MM.1S (cell line): ENCODE measurements around the gene SPOCK2.
A peak's percentile ranks its signal among the peaks of the same experiment; 100 is the strongest.
"Not testable (repeated sequence)": the region's sequence is repeated elsewhere in the genome, so short reads cannot be mapped to it uniquely, and the experiment has no call there.

Source experiments
- DNase-seq: peaks from one replicate; pipeline ENCODE4 v3.0.0-alpha.2; 2015
- H2AFZ ChIP-seq: fragments of 300-600 bp; sonication (generic); 2 replicates; pipeline ENCODE4 v1.6.0; 2016; ENCODE audit warnings: antibody characterized with exemption, low read length
- H3F3A ChIP-seq: fragments of 300-600 bp; sonication (generic); 2 replicates; pipeline ENCODE4 v1.6.1; 2016; ENCODE audit warnings: mild to moderate bottlenecking, antibody characterized with exemption, low read length, moderate library complexity, mixed read lengths; ENCODE audit not compliant: insufficient read depth
- H3K27ac ChIP-seq: fragments of 300-600 bp; sonication (generic); 2 replicates; pipeline ENCODE4 v1.5.1; 2016; ENCODE audit warnings: mild to moderate bottlenecking, low read length
- H3K27me3 ChIP-seq: fragments of 300-600 bp; sonication (generic); replicated peaks from 2 replicates; pipeline ENCODE4 v1.6.0; 2016; ENCODE audit warnings: low read length; ENCODE audit not compliant: insufficient read depth
- H3K36me3 ChIP-seq: fragments of 300-600 bp; sonication (generic); replicated peaks from 2 replicates; pipeline ENCODE4 v1.6.1; 2016; ENCODE audit warnings: mild to moderate bottlenecking, low read length, mixed read lengths; ENCODE audit not compliant: insufficient read depth
- H3K4me1 ChIP-seq: fragments of 300-600 bp; sonication (generic); 2 replicates; pipeline ENCODE4 v1.6.1; 2016; ENCODE audit warnings: low read length, mixed read lengths
- H3K4me2 ChIP-seq: fragments of 300-600 bp; sonication (generic); 2 replicates; pipeline ENCODE4 v1.6.0; 2016; ENCODE audit warnings: low read depth, low read length
- H3K4me3 ChIP-seq: fragments of 300-600 bp; sonication (generic); 2 replicates; pipeline ENCODE4 v1.5.1; 2016; ENCODE audit warnings: low read length, mixed read lengths
- H3K79me2 ChIP-seq: fragments of 300-600 bp; sonication (generic); 2 replicates; pipeline ENCODE4 v1.6.1; 2016; ENCODE audit warnings: mixed run types, low read length, mixed read lengths
- H3K9ac ChIP-seq: fragments of 300-600 bp; sonication (generic); 2 replicates; pipeline ENCODE4 v1.6.1; 2016; ENCODE audit warnings: low read length, mixed read lengths
- H3K9me2 ChIP-seq: fragments of 300-600 bp; sonication (generic); replicated peaks from 2 replicates; pipeline ENCODE4 v1.6.1; 2016; ENCODE audit warnings: mild to moderate bottlenecking, low read length, mixed read lengths; ENCODE audit not compliant: insufficient read depth
- H3K9me3 ChIP-seq: fragments of 300-600 bp; sonication (generic); replicated peaks from 2 replicates; pipeline ENCODE4 v1.6.1; 2016; ENCODE audit warnings: mild to moderate bottlenecking, low read length, mixed read lengths; ENCODE audit not compliant: insufficient read depth
- H4K20me1 ChIP-seq: fragments of 300-600 bp; sonication (generic); 2 replicates; pipeline ENCODE4 v1.6.1; 2016; ENCODE audit warnings: mild to moderate bottlenecking, low read length, moderate library complexity, mixed read lengths; ENCODE audit not compliant: insufficient read depth
- EZH2 ChIP-seq: fragments of 300-600 bp; sonication (generic); optimal IDR thresholded peaks from 2 replicates; pipeline ENCODE3; 2017; ENCODE audit warnings: low read depth, mild to moderate bottlenecking, antibody characterized with exemption, low read length, mixed read lengths
- EZH2phosphoT487 ChIP-seq: fragments of 300-600 bp; sonication (generic); IDR thresholded peaks from 2 replicates; pipeline ENCODE4 v1.6.1; 2018; ENCODE audit warnings: antibody characterized with exemption, low read length
- TF ChIP-seq, protein P1 (sequence below): fragments of 300-600 bp; sonication (generic); IDR thresholded peaks from 2 replicates; pipeline ENCODE4 v1.5.1; 2016; ENCODE audit warnings: antibody characterized with exemption, low read length, mixed read lengths

The SPOCK2 gene, protein sequence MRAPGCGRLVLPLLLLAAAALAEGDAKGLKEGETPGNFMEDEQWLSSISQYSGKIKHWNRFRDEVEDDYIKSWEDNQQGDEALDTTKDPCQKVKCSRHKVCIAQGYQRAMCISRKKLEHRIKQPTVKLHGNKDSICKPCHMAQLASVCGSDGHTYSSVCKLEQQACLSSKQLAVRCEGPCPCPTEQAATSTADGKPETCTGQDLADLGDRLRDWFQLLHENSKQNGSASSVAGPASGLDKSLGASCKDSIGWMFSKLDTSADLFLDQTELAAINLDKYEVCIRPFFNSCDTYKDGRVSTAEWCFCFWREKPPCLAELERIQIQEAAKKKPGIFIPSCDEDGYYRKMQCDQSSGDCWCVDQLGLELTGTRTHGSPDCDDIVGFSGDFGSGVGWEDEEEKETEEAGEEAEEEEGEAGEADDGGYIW

DNA sequence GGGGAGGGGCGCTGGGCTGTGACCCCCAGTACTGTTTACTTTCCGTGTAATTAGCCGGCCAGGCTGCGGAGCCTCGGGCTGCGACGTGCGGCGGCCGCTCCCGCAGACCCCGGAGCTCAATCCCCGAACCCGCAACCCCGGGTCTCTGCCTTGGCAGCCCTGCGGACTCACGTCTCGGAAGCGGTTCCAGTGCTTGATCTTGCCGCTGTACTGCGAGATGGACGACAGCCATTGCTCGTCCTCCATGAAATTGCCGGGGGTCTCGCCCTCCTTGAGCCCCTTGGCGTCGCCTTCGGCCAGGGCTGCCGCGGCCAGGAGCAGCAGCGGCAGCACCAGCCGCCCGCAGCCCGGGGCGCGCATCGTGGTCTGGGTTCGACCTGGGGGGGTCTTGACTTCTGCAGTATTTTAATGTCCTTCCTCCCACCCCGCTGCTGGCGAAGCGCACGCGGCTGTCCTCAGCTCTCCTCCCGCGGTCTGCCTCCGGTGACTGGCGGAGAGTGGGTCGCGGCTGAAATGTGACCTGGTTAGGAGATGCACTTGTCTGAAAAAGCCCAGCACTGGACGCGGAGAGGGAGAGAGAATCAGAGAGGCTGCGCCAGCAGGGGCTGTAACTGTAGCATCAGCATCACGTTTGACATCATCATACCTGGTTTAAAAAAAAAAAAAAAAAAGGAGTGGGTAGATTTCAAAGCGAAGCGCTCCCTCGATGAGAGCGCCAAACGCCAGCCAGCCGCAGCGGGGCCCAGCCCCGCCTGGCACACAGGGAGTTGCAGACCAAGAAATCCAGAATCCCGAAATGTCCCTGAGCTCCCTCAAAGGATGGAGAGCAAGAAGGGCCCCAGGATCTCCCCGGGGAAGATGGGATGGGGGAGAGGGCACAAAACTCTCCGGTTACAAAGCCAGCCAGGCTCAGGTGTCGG, at the start of gene SPOCK2:
Gene SPOCK2 (minus strand): TSS at position 583 of the 920 bp plus-strand sequence. CDS start 223 bp downstream, at position 360.
- Histone ChIP-seq H4K20me1 (no peaks in the 10 kb centered on the region), H3K79me2 (no peaks in the 10 kb centered on the region), H3K27ac (no peak within 1 kb of the TSS), H3K4me3 (peak within 1 kb of the TSS; percentile 49; the same call in 1 of the 2 replicates), H3K9me3 (no peaks in the 10 kb centered on the region), H3K9ac (peak within 1 kb of the TSS; percentile 16; the same call in 1 of the 2 replicates), H3K27me3 (peaks cover 10% of the 10 kb centered on the region; the same call in 1 of the 2 replicates), H3K36me3 (no peaks in the 10 kb centered on the region), H2AFZ (0 out of 2 replicates have a peak within 1 kb of the TSS, but pooled peaks have one; percentile 35), H3K4me1 (no peaks in the 10 kb centered on the region), H3K4me2 (peak within 1 kb of the TSS; percentile 55; the same call in 1 of the 2 replicates), H3K9me2 (no peaks in the 10 kb centered on the region), H3F3A (no peaks in the 10 kb centered on the region)
- no peak for TF ChIP-seq EZH2
- TF ChIP-seq, protein P1, sequence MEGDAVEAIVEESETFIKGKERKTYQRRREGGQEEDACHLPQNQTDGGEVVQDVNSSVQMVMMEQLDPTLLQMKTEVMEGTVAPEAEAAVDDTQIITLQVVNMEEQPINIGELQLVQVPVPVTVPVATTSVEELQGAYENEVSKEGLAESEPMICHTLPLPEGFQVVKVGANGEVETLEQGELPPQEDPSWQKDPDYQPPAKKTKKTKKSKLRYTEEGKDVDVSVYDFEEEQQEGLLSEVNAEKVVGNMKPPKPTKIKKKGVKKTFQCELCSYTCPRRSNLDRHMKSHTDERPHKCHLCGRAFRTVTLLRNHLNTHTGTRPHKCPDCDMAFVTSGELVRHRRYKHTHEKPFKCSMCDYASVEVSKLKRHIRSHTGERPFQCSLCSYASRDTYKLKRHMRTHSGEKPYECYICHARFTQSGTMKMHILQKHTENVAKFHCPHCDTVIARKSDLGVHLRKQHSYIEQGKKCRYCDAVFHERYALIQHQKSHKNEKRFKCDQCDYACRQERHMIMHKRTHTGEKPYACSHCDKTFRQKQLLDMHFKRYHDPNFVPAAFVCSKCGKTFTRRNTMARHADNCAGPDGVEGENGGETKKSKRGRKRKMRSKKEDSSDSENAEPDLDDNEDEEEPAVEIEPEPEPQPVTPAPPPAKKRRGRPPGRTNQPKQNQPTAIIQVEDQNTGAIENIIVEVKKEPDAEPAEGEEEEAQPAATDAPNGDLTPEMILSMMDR, result no peak
- no peak for DNase-seq

DNA sequence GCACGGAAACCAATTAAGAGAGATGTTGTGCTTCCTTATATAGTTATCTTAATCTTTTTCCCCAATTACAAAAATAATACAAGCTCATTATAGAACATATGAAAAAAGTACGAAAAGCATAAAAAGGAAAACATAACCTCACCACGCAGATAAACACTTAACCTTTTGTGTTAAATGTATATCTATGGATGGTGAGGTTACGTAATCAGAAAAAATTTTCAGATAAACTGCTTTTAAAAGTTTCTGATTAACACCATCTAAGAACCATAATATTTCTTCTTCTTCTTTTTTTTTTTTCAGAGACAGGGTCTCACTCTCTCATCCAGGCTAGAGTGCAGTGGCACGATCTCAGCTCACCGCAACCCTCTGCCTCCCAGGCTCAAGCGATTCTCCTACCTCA, 49.2 kb upstream of the SPOCK2 start:
- Histone ChIP-seq H3K27ac (no peak overlapping the region), H3K4me2 (no peak overlapping the region), H3K27me3 (no peaks in the 10 kb centered on the region), H3K9me2 (no peaks in the 10 kb centered on the region), H3K36me3 (no peaks in the 10 kb centered on the region), H3K4me3 (no peak overlapping the region), H2AFZ (no peak overlapping the region), H3K9ac (no peak overlapping the region), H4K20me1 (no peaks in the 10 kb centered on the region), H3K79me2 (no peaks in the 10 kb centered on the region), H3F3A (peaks cover 8% of the 10 kb centered on the region), H3K9me3 (no peaks in the 10 kb centered on the region), H3K4me1 (peaks cover 23% of the 10 kb centered on the region)
- TF ChIP-seq EZH2phosphoT487, result no peak
- TF ChIP-seq, protein P1, result no peak
- no peak for TF ChIP-seq EZH2
- DNase-seq, result no peak

DNA sequence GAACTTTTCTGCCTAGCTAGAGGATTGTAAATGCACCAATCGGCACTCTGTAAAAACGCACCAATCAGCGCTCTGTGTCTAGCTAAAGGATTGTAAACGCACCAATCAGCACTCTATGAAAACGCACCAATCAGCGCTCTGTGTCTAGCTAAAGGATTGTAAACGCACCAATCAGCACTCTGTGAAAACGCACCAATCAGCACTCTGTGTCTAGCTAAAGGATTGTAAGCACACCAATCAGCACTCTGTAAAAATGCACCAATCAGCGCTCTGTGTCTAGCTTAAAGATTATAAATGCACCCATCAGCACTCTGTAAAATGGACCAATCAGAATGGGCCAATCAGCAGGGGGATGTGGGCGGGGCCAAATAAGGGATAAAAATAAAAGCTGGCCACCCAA, 47.9 kb upstream of the SPOCK2 start:
- H3K9me3 ChIP-seq, H3K9ac ChIP-seq, H2AFZ ChIP-seq, H3K4me2 ChIP-seq, H3K27ac ChIP-seq, H4K20me1 ChIP-seq, H3K9me2 ChIP-seq, H3K4me3 ChIP-seq, H3K27me3 ChIP-seq, H3K79me2 ChIP-seq, H3K36me3 ChIP-seq, DNase-seq: not testable (repeated sequence)
- H3F3A ChIP-seq, result peaks cover 18% of the 10 kb centered on the region
- peaks cover 30% of the 10 kb centered on the region for H3K4me1 ChIP-seq
